ENCODE data around the gene CPSF4L. TPM values are rescaled to one million over a fixed set of nuclear protein-coding genes. Genes with fewer than 3 reads are reported as not detected.

CPSF4L gene
- total RNA-seq, 1 donor from 2014 or later = not detected

- Histone ChIP-seq H3K9ac (ENCODE audit: low read length) (no peak overlapping the region), H3K4me3 (ENCODE audit: insufficient read depth, low read depth, low read length) (no peak overlapping the region), H3K27ac (ENCODE audit: low read depth, low read length) (no peak overlapping the region), H3K27me3 (ENCODE audit: insufficient read depth, low read length) (no peaks in the 10 kb centered on the region), H4K20me1 (ENCODE audit: insufficient read depth, low read length) (peaks cover 77% of the 10 kb centered on the region), H3K4me2 (ENCODE audit: low read length) (peak overlapping the region; percentile 66), H3K4me1 (ENCODE audit: insufficient read depth, low read length) (peaks cover 40% of the 10 kb centered on the region), H3K36me3 (ENCODE audit: insufficient read depth, low read length) (peaks cover 2% of the 10 kb centered on the region), H3K79me2 (ENCODE audit: insufficient read depth, low read length) (peaks cover 58% of the 10 kb centered on the region), H2AFZ (ENCODE audit: low read depth, low read length) (no peak overlapping the region), H3K9me3 (ENCODE audit: insufficient read depth, low read depth, low read length) (no peaks in the 10 kb centered on the region)
- peak overlapping the region; percentile 42 for H3K27ac Mint-ChIP-seq (ENCODE audit: unreplicated experiment)
- H3K4me1 Mint-ChIP-seq (ENCODE audit: low read depth, unreplicated experiment) = peaks cover 27% of the 10 kb centered on the region
- DNase-seq (ENCODE audit: low read depth) (no peak), FAIRE-seq (no peak)
- TF ChIP-seq CTCF (IDR thresholded peaks at IDR 0.05; ENCODE audit: insufficient read depth, low read depth, low read length) (no peak), EZH2 (IDR thresholded peaks at IDR 0.05; ENCODE audit: insufficient read depth, low read length) (no peak)
- H3K9me3 Mint-ChIP-seq (ENCODE audit: unreplicated experiment) = no peaks in the 10 kb centered on the region
- peak overlapping the region; percentile 58 for H3K4me3 Mint-ChIP-seq (ENCODE audit: unreplicated experiment)
- H3K27me3 Mint-ChIP-seq (ENCODE audit: low read depth, unreplicated experiment) = peaks cover 3% of the 10 kb centered on the region
- H3K36me3 Mint-ChIP-seq (ENCODE audit: low read depth, unreplicated experiment) = peaks cover 6% of the 10 kb centered on the region
Measured at GRCh38 chr17:73285916-73286862, 24.5 kb upstream of the CPSF4L start.

- Histone ChIP-seq H3K4me1 (ENCODE audit: insufficient read depth, low read length) (peaks cover 33% of the 10 kb centered on the region), H3K36me3 (ENCODE audit: insufficient read depth, low read length) (peaks cover 2% of the 10 kb centered on the region), H3K9me3 (ENCODE audit: insufficient read depth, low read depth, low read length) (no peaks in the 10 kb centered on the region), H3K27me3 (ENCODE audit: insufficient read depth, low read length) (no peaks in the 10 kb centered on the region), H3K4me2 (ENCODE audit: low read length) (no peak overlapping the region), H3K79me2 (ENCODE audit: insufficient read depth, low read length) (peaks cover 52% of the 10 kb centered on the region), H4K20me1 (ENCODE audit: insufficient read depth, low read length) (peaks cover 70% of the 10 kb centered on the region), H3K27ac (ENCODE audit: low read depth, low read length) (no peak overlapping the region), H2AFZ (ENCODE audit: low read depth, low read length) (no peak overlapping the region), H3K4me3 (ENCODE audit: insufficient read depth, low read depth, low read length) (no peak overlapping the region), H3K9ac (ENCODE audit: low read length) (no peak overlapping the region)
- FAIRE-seq (no peak), DNase-seq (ENCODE audit: low read depth) (no peak)
- no peak overlapping the region for H3K27ac Mint-ChIP-seq (ENCODE audit: unreplicated experiment)
- H3K4me3 Mint-ChIP-seq (ENCODE audit: unreplicated experiment) = no peak overlapping the region
- no peaks in the 10 kb centered on the region for H3K9me3 Mint-ChIP-seq (ENCODE audit: unreplicated experiment)
- peaks cover 24% of the 10 kb centered on the region for H3K4me1 Mint-ChIP-seq (ENCODE audit: low read depth, unreplicated experiment)
- H3K27me3 Mint-ChIP-seq (ENCODE audit: low read depth, unreplicated experiment) = peaks cover 3% of the 10 kb centered on the region
- peaks cover 6% of the 10 kb centered on the region for H3K36me3 Mint-ChIP-seq (ENCODE audit: low read depth, unreplicated experiment)
- TF ChIP-seq EZH2 (IDR thresholded peaks at IDR 0.05; ENCODE audit: insufficient read depth, low read length) (no peak), CTCF (IDR thresholded peaks at IDR 0.05; ENCODE audit: insufficient read depth, low read depth, low read length) (no peak)
Measured at GRCh38 chr17:73285603-73285908, 23.9 kb upstream of the CPSF4L start.

Measured in astrocyte (in vitro differentiated cells and primary cell).